Upper lobe of left lung (tissue), 6 donors: ENCODE measurements around the gene MYO16. TPM values are rescaled to one million over a fixed set of nuclear protein-coding genes. Genes with fewer than 3 reads are reported as not detected.

ENCODE experiments used
- ATAC-seq, 2 donors: fragments of 200-7000 bp; cut with Tn5 transposase; one replicate each; pipeline ENCODE4 v1.9.1; 2022; ENCODE audit warnings: mild to moderate bottlenecking in 2 of 2, moderate library complexity in 2 of 2; ENCODE audit not compliant: low FRiP score in 2 of 2
- DNase-seq, 2 donors: peaks; one replicate each; pipeline ENCODE4 v3.0.0-alpha.2; 2019 to 2020
- H3K27ac ChIP-seq, 4 donors: fragments of 200-600 bp; sonication (generic); one replicate each; pipeline ENCODE4 v1.5.1; 2016 to 2019
- H3K27me3 ChIP-seq, 4 donors: fragments of 200-600 bp; sonication (generic); one replicate each; pipeline ENCODE4 v1.5.1; 2017 to 2019
- H3K36me3 ChIP-seq, 4 donors: fragments of 200-600 bp; sonication (generic); one replicate each; pipeline ENCODE4 v1.5.1; 2016 to 2019
- H3K4me1 ChIP-seq, 4 donors: fragments of 200-600 bp; sonication (generic); one replicate each; pipeline ENCODE4 v1.5.1; 2018 to 2019
- H3K4me3 ChIP-seq, 4 donors: fragments of 200-600 bp; sonication (generic); one replicate each; pipeline ENCODE4 v1.5.1; 2017 to 2019; ENCODE audit warnings: mild to moderate bottlenecking in 2 of 4, moderate library complexity in 1 of 4
- H3K9me3 ChIP-seq, 4 donors: fragments of 200-600 bp; sonication (generic); one replicate each; pipeline ENCODE4 v1.5.1; 2018 to 2019
- CTCF ChIP-seq, 6 experiments: fragments of 450-650 bp in 4 of 6; fragments of 200-600 bp in 2 of 6; sonication (generic) in 2 of 6; IDR thresholded peaks; one replicate each; pipeline ENCODE4 v1.5.1; 2016 to 2019; ENCODE audit warnings: antibody characterized with exemption in 6 of 6
- EP300 ChIP-seq, 4 donors: sonication (generic); formaldehyde crosslinking; IDR thresholded peaks; one replicate each; pipeline ENCODE4 v1.5.1; 2017; ENCODE audit warnings: antibody characterized with exemption in 4 of 4, control low read depth in 2 of 4
- POLR2A ChIP-seq, 4 donors: fragments of 450-650 bp; IDR thresholded peaks; one replicate each; pipeline ENCODE4 v1.5.1; 2016 to 2017; ENCODE audit warnings: antibody characterized with exemption in 4 of 4, mild to moderate bottlenecking in 2 of 4
- POLR2AphosphoS5 ChIP-seq, 2 donors: sonication (generic); formaldehyde crosslinking; IDR thresholded peaks; one replicate each; pipeline ENCODE4 v1.5.1; 2017; ENCODE audit warnings: antibody characterized with exemption in 2 of 2
- WGBS, 2 donors: methylation state at CpG; one replicate each; pipeline ENCODE4 v1.1.5; 2017 to 2018; 5-methylcytosine and 5-hydroxymethylcytosine counted together
- total RNA-seq, 6 donors: library from RNA; depleted of rRNA in 4 of 6; stranded (reverse); fragments of >200 nt in 4 of 6; gene quantifications; one replicate each; pipeline versions ENCODE4 v1.1.0 to v1.2.1, GENCODE V29; 2016 to 2021
- donor health status: DM: no; HTN: no; CAD: no; lungs with moderate emphysema.
- donor health status: DM: no; HTN: yes; CAD: no; lungs with severe emphysema.

The MYO16 gene
- total RNA-seq, 6 donors from 2014 or later, result under 0.01 to 0.55 (median 0.20) TPM; not detected in 1

GRCh38 chr13:109205315-109205714 is 575.9 kb downstream of the MYO16 start:
- peak overlapping the region in 3 of 4 donors; percentile 3 to 32 (median 26) for H3K27ac ChIP-seq

GRCh38 chr13:109206616-109207015 is 577.2 kb downstream of the MYO16 start:
- no peaks in the 10 kb centered on the region for H3K9me3 ChIP-seq
- no peak overlapping the region for H3K4me3 ChIP-seq
- WGBS, 2 donors, result 78 to 82% methylated on average over 6 to 7 of the region's 7 CpGs
- no peak for TF ChIP-seq POLR2A (IDR thresholded peaks at IDR 0.05)
- no peak for TF ChIP-seq POLR2AphosphoS5 (IDR thresholded peaks at IDR 0.05)
- TF ChIP-seq CTCF (IDR thresholded peaks at IDR 0.05), result no peak
- TF ChIP-seq EP300 (IDR thresholded peaks at IDR 0.05), result no peak
- H3K4me1 ChIP-seq, result peaks cover 0 to 9% (median 4%) of the 10 kb centered on the region in 4 donors
- no peaks in the 10 kb centered on the region for H3K27me3 ChIP-seq
- DNase-seq (no peak), ATAC-seq (no peak)
- H3K36me3 ChIP-seq, result no peaks in the 10 kb centered on the region
- no peak overlapping the region for H3K27ac ChIP-seq

More at GRCh38 chr13:109205315-109205714, 575.9 kb downstream of the MYO16 start:
- no peak for ATAC-seq
- no peaks in the 10 kb centered on the region for H3K27me3 ChIP-seq
- H3K9me3 ChIP-seq, result no peaks in the 10 kb centered on the region
- TF ChIP-seq POLR2AphosphoS5 (IDR thresholded peaks at IDR 0.05) (no peak), CTCF (IDR thresholded peaks at IDR 0.05) (no peak), POLR2A (IDR thresholded peaks at IDR 0.05) (no peak), EP300 (IDR thresholded peaks at IDR 0.05) (no peak)
- no peaks in the 10 kb centered on the region for H3K36me3 ChIP-seq
- WGBS, 2 donors, result 72 to 74% methylated on average over 2 of the region's 2 CpGs
- DNase-seq, result no peak
- H3K4me1 ChIP-seq, result peaks cover 0 to 9% (median 4%) of the 10 kb centered on the region in 4 donors
- H3K4me3 ChIP-seq, result no peak overlapping the region

GRCh38 chr13:109207622-109208021 is 578.2 kb downstream of the MYO16 start:
- WGBS, 2 donors, result 95 to 96% methylated on average over 12 of the region's 12 CpGs
- TF ChIP-seq EP300 (IDR thresholded peaks at IDR 0.05) (no peak), POLR2A (IDR thresholded peaks at IDR 0.05) (no peak), CTCF (IDR thresholded peaks at IDR 0.05) (no peak), POLR2AphosphoS5 (IDR thresholded peaks at IDR 0.05) (no peak)

GRCh38 chr13:109208522-109208921 is 579.1 kb downstream of the MYO16 start:
- Histone ChIP-seq H3K9me3 (no peaks in the 10 kb centered on the region), H3K4me1 (peaks cover 0 to 9% (median 4%) of the 10 kb centered on the region in 4 donors), H3K36me3 (no peaks in the 10 kb centered on the region), H3K4me3 (no peak overlapping the region), H3K27ac (no peak overlapping the region), H3K27me3 (no peaks in the 10 kb centered on the region)
- WGBS, 2 donors, result 83 to 87% methylated on average over 5 of the region's 5 CpGs
- TF ChIP-seq CTCF (IDR thresholded peaks at IDR 0.05) (no peak), POLR2A (IDR thresholded peaks at IDR 0.05) (no peak), POLR2AphosphoS5 (IDR thresholded peaks at IDR 0.05) (no peak), EP300 (IDR thresholded peaks at IDR 0.05) (no peak)
- DNase-seq, result no peak
- no peak for ATAC-seq

More at GRCh38 chr13:109207622-109208021, 578.2 kb downstream of the MYO16 start:
- Histone ChIP-seq H3K9me3 (no peaks in the 10 kb centered on the region), H3K27ac (no peak overlapping the region), H3K36me3 (no peaks in the 10 kb centered on the region), H3K27me3 (no peaks in the 10 kb centered on the region), H3K4me3 (no peak overlapping the region), H3K4me1 (peaks cover 0 to 9% (median 4%) of the 10 kb centered on the region in 4 donors)
- DNase-seq (no peak), ATAC-seq (no peak)

- Histone ChIP-seq H3K27ac (no peak overlapping the region), H3K27me3 (no peaks in the 10 kb centered on the region), H3K36me3 (no peaks in the 10 kb centered on the region), H3K4me3 (no peak overlapping the region), H3K9me3 (no peaks in the 10 kb centered on the region), H3K4me1 (peaks cover 0 to 8% (median 0%) of the 10 kb centered on the region in 4 donors)
- WGBS, 2 donors, result 84 to 91% methylated on average over 2 of the region's 2 CpGs
- ATAC-seq, result no peak
- no peak for TF ChIP-seq POLR2AphosphoS5 (IDR thresholded peaks at IDR 0.05)
- no peak for TF ChIP-seq EP300 (IDR thresholded peaks at IDR 0.05)
- TF ChIP-seq POLR2A (IDR thresholded peaks at IDR 0.05), result no peak
- no peak for TF ChIP-seq CTCF (IDR thresholded peaks at IDR 0.05)
- DNase-seq, result no peak
These were observed 580.1 kb downstream of the MYO16 start for GRCh38 chr13:109209526-109209925.
